KBM-7 (cell line): ENCODE results near the gene NOL4L.

Experiments used
- DNase-seq: peaks from one replicate; pipeline ENCODE4 v3.0.0-alpha.2; 2015
- in situ Hi-C: fragments of 300-500 bp; cut with MboI; formaldehyde crosslinking; loops from 2 replicates; pipeline ENCODE4 v1.14.3; 2020; ENCODE audit warnings: low sequenced_read_pairs, low pct_unique_long_range_greater_than_20kb, mixed read lengths

Gene NOL4L

DNA sequence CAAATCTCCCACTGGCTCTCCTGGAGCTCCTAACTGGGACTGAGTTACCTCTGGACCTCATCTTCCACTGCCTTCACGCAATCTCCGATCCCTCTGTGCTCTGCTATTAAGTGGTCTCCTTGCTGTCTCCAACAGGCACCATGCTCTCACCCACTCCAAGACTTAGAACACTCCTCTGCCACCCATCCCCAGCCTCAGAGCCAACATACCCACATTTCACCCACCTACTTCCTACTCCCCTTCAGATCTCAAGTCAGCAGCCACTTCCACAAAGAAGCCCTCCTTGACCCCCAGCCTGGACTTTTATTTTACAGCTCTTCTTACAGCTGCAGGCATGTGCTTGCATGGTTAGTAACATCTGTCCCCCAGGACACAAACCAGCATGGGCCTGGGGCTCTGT lies 29.6 kb upstream of the NOL4L start:
- DNase-seq = no peak
- in situ Hi-C loops = no loop called here

DNA sequence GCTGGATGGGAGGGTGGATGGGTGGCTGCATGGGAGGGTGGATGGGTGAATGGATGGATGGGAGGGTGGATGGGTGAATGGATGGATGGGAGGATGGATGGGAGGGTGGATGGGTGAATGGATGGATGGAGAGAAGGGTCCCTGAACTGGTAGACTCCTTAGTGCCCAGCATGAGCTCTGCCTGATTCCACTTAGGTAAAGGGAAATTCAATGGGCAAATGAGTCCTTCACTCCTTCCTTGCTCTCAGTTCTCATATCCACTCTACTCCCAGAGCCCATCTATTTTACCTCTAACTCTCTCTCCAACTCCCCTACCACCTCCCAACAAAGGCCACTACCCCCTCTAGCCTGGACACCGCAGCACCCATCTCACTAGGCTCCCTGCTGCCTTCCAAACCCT lies 29.2 kb upstream of the NOL4L start:
- in situ Hi-C loops = no loop called here
- no peak for DNase-seq

- in situ Hi-C loops = no loop called here
These were observed 28.3 kb upstream of the NOL4L start for GRCh38 chr20:32613192-32614053.

DNA sequence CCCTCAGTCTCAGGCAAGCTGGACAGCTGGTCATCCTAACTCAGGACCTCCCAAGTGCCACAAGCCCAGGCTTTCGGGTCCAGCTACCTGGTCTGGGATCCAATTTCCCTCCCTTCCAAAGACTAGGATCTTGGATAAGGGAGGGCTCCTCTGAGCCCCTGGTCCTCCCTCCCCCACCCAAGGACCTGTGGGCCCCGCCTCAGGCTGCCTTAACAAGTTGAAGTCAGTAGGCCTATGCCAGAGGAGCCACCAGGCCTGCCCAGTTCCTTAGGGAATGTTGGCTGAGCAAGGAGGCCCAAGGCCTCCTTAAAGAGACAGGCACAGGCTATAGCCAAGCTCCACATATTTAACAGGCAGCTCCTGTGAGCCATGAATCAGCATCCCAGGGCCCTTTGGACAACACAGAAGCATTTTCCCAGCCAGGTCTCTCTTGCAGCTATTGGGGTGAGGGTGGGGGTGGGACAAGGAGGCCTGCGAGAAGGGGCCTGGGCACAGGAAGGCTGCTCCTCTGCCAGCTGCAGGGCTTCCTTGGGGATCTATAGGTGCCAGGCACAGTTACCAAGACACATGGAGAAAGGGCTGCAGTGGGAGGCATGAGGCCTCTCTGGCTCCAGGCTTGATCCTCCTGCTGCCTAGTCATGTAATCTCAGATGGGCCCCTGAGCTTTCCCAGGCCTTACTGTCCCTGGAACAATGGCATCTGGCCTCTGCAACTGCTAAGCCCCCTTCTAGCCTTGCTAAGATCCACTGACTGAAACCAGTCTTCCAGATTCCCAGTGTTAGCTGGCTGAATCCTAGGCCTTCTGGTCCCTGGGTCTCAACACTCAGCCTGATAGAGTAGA lies 27.4 kb upstream of the NOL4L start:
- in situ Hi-C loops = no loop called here
- no peak for DNase-seq

More at GRCh38 chr20:32613192-32614053, 28.3 kb upstream of the NOL4L start:
- DNase-seq = no peak

DNA sequence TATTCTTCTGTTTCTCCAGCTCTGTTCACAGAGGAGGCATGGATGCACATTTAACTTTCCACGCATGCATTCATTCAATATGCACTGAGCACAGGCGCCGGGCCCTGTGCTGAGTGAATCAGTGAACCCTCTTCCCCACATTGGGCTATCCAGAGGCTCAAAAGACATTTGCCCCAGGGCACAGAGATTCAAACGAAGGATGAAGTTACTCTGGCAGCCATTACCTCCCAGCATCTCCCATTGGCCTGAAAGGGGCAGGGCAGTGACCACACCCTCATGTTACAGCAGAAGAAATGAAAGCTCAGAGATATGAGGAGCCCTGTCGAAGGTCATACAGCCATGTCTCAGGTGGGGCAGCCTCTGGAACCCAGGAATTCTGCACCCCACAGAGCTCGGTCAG lies 26.7 kb upstream of the NOL4L start:
- in situ Hi-C loops = no loop called here
- DNase-seq = no peak

GRCh38 chr20:32611286-32611685 lies 26.2 kb upstream of the NOL4L start:
- DNase-seq = no peak
- in situ Hi-C loops = no loop called here

- no peak for DNase-seq
These were observed 25.5 kb upstream of the NOL4L start for GRCh38 chr20:32610472-32611218.

DNA sequence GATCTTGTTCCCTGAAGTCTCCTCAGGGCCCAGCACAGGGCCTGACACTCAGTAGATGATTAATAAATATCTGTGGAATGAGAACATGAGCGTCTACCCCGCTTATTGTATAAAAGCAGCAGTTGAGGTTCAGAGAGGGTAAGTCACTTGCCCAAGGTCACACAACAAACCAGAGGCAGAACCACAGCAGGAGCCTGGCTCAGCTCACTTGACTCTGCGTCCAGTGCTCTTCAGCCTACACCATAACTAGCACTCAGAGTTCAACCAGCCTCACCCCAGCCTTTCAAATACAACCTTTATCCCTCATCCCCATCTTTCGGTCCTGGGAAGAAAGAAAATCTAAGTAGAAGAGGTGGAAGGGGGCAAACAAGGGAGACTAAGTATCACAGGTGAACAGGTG lies 24.9 kb upstream of the NOL4L start:
- in situ Hi-C loops = no loop called here
- DNase-seq = no peak

More at GRCh38 chr20:32610472-32611218, 25.5 kb upstream of the NOL4L start:
- in situ Hi-C loops = no loop called here

DNA sequence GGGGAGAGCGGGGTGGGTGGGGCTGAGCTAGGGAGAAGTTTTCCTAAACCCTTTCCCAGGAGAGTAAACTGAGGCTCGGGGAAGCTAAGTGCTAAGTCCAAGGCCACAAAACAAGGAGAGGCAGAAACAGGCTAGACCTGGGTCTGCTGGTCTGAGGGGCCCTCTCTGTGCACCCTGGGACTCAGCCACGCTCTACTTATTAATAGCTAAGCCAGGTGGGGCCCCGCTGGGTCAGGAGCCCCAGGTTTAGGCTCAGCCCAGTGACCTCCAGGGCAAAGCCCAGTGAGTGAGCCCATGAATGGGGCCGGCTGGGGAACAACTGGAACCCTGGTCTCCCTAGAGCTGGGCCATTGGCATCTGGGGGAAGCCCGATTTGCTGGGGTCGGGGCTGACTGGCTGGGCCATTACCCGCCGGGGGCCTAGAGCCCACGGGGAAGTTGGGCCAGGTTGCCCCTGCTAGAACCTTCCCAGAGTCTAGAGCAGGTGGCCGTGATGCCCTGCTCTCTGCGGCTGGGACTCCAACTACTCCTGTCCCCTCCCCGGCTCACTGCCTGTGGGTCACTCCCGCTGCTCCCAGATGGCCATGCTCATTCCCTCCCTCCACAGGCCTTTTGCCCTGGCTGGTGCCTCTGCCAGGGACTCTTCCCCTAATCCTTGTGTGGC lies 24.1 kb upstream of the NOL4L start:
- DNase-seq = no peak
- in situ Hi-C loops = no loop called here

DNA sequence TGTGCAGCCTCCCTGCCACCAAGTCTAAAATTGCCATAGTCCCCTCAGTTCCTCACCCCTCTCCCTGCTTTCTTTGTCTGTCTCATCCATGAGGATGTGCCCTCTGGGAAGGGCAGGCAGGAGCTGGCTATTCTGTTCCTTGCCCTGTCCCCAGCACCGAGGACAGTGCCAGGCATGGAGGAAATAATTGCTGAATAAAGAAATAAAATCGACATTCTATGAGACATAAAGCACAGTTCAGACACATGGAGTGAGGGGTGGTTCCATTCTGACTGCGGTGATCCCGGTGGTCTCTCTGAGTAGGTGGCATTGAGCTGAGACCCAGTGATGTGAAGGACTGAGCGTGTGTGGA lies 23.5 kb upstream of the NOL4L start:
- no peak for DNase-seq
- in situ Hi-C loops = no loop called here

DNA sequence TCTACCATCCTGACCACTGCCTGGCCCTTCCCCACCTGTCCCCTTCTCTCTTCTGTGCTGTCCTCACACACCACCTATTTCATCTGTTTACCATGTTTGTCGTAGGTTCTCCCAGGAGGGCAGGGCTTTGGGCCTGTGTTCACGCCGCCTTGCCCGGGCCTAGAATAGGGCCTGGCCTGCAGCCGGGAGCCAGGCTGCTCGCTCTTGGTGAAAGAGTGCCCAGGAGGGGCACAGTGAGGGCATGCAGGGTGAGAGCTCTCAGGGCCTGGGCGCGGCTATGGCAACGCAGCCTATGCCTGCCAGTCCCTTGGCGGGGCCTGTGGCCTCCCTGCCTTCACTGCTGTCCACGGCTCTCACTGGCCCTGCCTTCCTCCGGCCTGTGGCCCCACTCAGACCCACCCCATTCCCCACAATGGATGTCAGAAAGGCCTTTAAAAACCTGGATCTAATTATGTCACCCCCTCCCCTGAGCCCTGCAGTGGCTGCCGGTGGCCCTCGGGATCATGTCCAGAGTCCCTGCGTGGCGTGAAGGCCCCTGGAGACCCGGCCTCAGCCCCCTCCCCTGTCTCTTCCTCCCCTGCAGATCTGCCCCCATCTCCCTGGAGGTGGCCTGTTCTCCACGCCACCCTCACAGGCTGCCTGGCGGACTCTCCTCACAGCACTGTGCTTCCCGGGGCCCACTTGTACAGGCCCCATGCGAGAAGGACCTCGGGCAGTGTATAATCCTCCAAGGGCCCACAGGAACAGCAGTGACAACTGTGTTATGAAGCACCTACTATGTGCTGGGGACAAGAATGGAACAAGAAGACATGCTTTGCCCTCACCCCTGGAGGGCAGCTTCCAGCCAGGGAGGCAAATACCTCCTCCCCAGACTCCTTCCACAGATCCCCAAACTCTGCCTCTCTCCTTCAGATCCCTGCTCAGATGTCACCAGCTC lies 22.9 kb upstream of the NOL4L start:
- in situ Hi-C loops = no loop called here
- DNase-seq = no peak

GRCh38 chr20:32607324-32607723 lies 22.2 kb upstream of the NOL4L start:
- no peak for DNase-seq
- in situ Hi-C loops = no loop called here

DNA sequence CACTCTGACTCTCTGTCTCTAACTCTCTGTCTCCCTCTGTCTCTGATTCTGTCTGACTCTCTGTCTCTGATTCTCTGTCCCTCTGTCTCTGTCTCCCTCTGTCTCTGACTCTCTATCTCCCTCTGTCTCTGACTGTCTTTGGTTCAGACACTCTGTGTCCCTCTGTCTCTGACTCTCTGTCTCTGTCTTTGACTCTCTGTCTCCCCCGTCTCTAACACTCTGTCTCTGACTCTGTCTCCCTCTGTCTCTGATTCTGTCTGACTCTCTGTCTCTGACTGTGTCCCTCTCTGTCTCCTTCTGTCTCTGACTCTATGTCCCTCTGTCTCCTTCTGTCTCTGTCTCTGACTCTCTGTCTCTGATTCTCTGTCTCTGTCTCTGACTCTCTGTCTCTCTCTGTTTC lies 21.7 kb upstream of the NOL4L start:
- in situ Hi-C loops = no loop called here
- DNase-seq = no peak

DNA sequence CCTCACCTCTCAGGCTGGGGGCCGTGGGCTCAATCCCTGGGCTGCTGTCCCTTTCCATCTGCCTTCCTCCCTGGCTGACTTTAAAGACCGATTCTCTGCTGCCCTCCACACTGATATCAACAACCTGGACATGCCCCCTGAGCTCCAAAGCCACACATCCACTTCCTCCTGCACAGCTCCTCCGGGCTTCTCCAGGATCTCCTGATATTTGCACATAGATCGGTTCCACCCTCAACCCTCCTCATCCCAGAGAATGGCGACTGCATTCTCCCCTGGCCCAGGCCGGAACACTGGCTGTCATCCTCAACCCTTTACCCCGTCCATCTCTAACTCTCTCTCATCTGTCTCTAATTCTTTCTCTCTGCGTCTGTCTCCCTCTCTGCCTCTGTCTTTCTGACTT lies 21.0 kb upstream of the NOL4L start:
- in situ Hi-C loops = no loop called here
- no peak for DNase-seq

- no peak for DNase-seq
- in situ Hi-C loops = no loop called here
These were observed 20.1 kb upstream of the NOL4L start for GRCh38 chr20:32605167-32605656.

GRCh38 chr20:32603046-32603726 lies 18.1 kb upstream of the NOL4L start:
- in situ Hi-C loops = no loop called here
- no peak for DNase-seq

DNA sequence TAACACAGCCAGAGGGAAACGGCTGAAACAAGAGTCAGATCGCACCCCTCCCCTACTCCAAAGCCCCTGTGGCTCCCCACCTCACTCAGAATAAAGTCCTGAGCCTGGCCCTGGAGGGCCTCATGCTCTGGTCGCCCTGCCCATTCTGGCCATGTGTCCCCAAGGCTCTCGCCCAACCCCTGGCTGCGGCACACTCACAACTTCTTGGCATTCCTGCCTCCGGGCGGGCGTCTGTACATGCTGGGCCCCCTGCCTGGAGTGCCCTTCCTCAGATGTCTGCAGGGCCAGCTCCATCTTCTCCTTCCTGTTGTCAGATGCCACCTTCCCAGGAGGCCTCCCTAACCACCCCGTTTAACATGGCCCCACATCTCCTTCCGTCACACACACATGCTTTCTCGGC lies 17.1 kb upstream of the NOL4L start:
- in situ Hi-C loops = no loop called here
- no peak for DNase-seq
